BLaER1 (cell line): ENCODE results near the gene UBL4B.
A peak's percentile ranks its signal among the peaks of the same experiment; 100 is the strongest.

Experiments used
- H3K27ac ChIP-seq: shearing (Covaris generic); formaldehyde crosslinking; 2 replicates; pipeline ENCODE4 v1.8.1; 2022
- H3K27me3 ChIP-seq: shearing (Covaris generic); formaldehyde crosslinking; 2 replicates; pipeline ENCODE4 v1.8.1; 2022
- H3K36me3 ChIP-seq: shearing (Covaris generic); formaldehyde crosslinking; 2 replicates; pipeline ENCODE4 v1.8.1; 2022
- H3K4me1 ChIP-seq: shearing (Covaris generic); formaldehyde crosslinking; 2 replicates; pipeline ENCODE4 v1.8.1; 2022
- H3K4me2 ChIP-seq: shearing (Covaris generic); formaldehyde crosslinking; 2 replicates; pipeline ENCODE4 v1.8.1; 2022
- H3K4me3 ChIP-seq: shearing (Covaris generic); formaldehyde crosslinking; 2 replicates; pipeline ENCODE4 v1.8.1; 2022
- H3K9ac ChIP-seq: shearing (Covaris generic); formaldehyde crosslinking; 2 replicates; pipeline ENCODE4 v1.8.1; 2022
- H3K9me3 ChIP-seq: shearing (Covaris generic); formaldehyde crosslinking; 2 replicates; pipeline ENCODE4 v1.8.1; 2022
- H4K20me1 ChIP-seq: shearing (Covaris generic); formaldehyde crosslinking; 2 replicates; pipeline ENCODE4 v1.8.1; 2022
- Cebpa-rat ChIP-seq: shearing (Covaris generic); IDR thresholded peaks from 2 replicates; pipeline ENCODE4 v1.8.1; 2022

The UBL4B gene

GRCh38 chr1:110112656-110113055 lies 413 bp downstream of the UBL4B start:
- TF ChIP-seq Cebpa-rat = no peak
- Histone ChIP-seq H3K36me3 (no peaks in the 10 kb centered on the region), H3K27me3 (no peaks in the 10 kb centered on the region)

DNA sequence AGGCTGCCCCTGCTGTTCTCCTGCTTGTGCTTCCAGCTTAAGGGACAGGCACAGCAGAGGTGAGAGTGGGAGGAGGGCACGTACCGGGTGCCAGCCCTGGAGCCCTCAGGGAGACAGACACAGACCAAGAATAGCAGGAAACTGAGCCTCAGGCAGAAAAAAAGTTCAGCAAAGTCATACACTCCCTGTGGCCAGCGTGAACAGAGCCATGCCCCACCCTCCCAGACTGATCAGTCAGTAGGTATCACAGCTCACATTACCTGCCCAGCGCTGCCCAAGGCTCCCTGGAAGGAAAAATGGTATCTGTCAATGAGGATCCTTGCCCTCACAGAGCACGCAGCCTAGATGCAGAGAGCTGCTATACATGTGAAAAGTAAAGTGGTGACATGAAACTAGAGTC lies 1.3 kb downstream of the UBL4B start:
- Histone ChIP-seq H4K20me1 (no peaks in the 10 kb centered on the region), H3K27ac (no peak overlapping the region), H3K4me1 (no peaks in the 10 kb centered on the region), H3K4me3 (no peak overlapping the region), H3K4me2 (no peak overlapping the region; the same call in 1 of the 2 replicates), H3K9me3 (no peaks in the 10 kb centered on the region), H3K36me3 (no peaks in the 10 kb centered on the region), H3K9ac (no peak overlapping the region), H3K27me3 (no peaks in the 10 kb centered on the region)
- TF ChIP-seq Cebpa-rat = no peak

More at GRCh38 chr1:110112656-110113055, 413 bp downstream of the UBL4B start:
- H3K9ac ChIP-seq = no peak overlapping the region
- no peak overlapping the region for H3K4me2 ChIP-seq
- no peak overlapping the region for H3K27ac ChIP-seq
- no peaks in the 10 kb centered on the region for H4K20me1 ChIP-seq
- H3K4me3 ChIP-seq = no peak overlapping the region
- H3K9me3 ChIP-seq = no peaks in the 10 kb centered on the region
- no peaks in the 10 kb centered on the region for H3K4me1 ChIP-seq

- no peaks in the 10 kb centered on the region for H3K36me3 ChIP-seq
- no peak overlapping the region for H3K4me2 ChIP-seq
- H3K4me3 ChIP-seq = no peak overlapping the region
- H3K9me3 ChIP-seq = no peaks in the 10 kb centered on the region
- H3K27me3 ChIP-seq = no peaks in the 10 kb centered on the region
- no peaks in the 10 kb centered on the region for H4K20me1 ChIP-seq
- H3K9ac ChIP-seq = no peak overlapping the region
- no peaks in the 10 kb centered on the region for H3K4me1 ChIP-seq
- TF ChIP-seq Cebpa-rat = no peak
- H3K27ac ChIP-seq = no peak overlapping the region
Measured at GRCh38 chr1:110114173-110114572, 1.9 kb downstream of the UBL4B start.

DNA sequence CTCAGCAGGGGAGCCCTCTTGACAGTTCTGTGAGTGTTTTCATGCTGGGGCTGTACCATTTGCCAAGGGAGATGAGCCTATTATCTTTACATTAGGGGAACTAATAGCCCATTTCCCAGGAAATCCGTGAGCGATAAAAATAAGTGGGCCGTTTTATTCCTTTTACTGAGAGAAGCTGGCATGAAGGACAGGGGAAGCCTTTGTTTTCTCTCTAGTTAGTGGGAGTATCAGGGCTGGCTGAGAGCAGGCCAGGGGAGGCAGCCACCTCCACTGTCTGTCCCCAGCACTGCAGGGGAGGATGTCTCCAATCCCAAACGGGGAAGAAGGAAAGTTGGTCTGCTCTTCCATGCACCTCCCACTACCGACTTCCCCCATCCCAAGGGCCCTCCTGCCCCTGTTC lies 2.5 kb downstream of the UBL4B start:
- Histone ChIP-seq H3K27ac (no peak overlapping the region), H3K4me1 (peaks cover under 1% of the 10 kb centered on the region; the same call in 1 of the 2 replicates)

GRCh38 chr1:110118636-110119396 lies 6.6 kb downstream of the UBL4B start:
- H3K27me3 ChIP-seq = no peaks in the 10 kb centered on the region
- peaks cover 5% of the 10 kb centered on the region; the same call in 1 of the 2 replicates for H3K4me1 ChIP-seq
- H3K9ac ChIP-seq = no peak overlapping the region
- H3K9me3 ChIP-seq = peaks cover 18% of the 10 kb centered on the region
- no peak overlapping the region for H3K27ac ChIP-seq
- H3K36me3 ChIP-seq = no peaks in the 10 kb centered on the region
- H4K20me1 ChIP-seq = no peaks in the 10 kb centered on the region
- TF ChIP-seq Cebpa-rat = no peak
- H3K4me2 ChIP-seq = no peak overlapping the region
- H3K4me3 ChIP-seq = no peak overlapping the region

More for the DNA sequence above, 2.5 kb downstream of the UBL4B start:
- H3K4me2 ChIP-seq = no peak overlapping the region
- no peaks in the 10 kb centered on the region for H4K20me1 ChIP-seq
- no peak overlapping the region for H3K9ac ChIP-seq
- no peak for TF ChIP-seq Cebpa-rat
- H3K36me3 ChIP-seq = no peaks in the 10 kb centered on the region
- H3K9me3 ChIP-seq = no peaks in the 10 kb centered on the region
- no peaks in the 10 kb centered on the region for H3K27me3 ChIP-seq
- H3K4me3 ChIP-seq = no peak overlapping the region

GRCh38 chr1:110119843-110120242 lies 7.6 kb downstream of the UBL4B start:
- TF ChIP-seq Cebpa-rat = no peak
- H3K4me1 ChIP-seq = peaks cover 5% of the 10 kb centered on the region; the same call in 1 of the 2 replicates
- H4K20me1 ChIP-seq = no peaks in the 10 kb centered on the region
- no peak overlapping the region; the same call in 1 of the 2 replicates for H3K4me2 ChIP-seq
- no peak overlapping the region for H3K27ac ChIP-seq
- H3K9me3 ChIP-seq = peaks cover 26% of the 10 kb centered on the region
- no peak overlapping the region for H3K4me3 ChIP-seq
- H3K27me3 ChIP-seq = no peaks in the 10 kb centered on the region
- no peak overlapping the region for H3K9ac ChIP-seq
- H3K36me3 ChIP-seq = no peaks in the 10 kb centered on the region

GRCh38 chr1:110120960-110121561 lies 8.8 kb downstream of the UBL4B start:
- Histone ChIP-seq H3K36me3 (no peaks in the 10 kb centered on the region), H3K4me1 (peaks cover 5% of the 10 kb centered on the region; the same call in 1 of the 2 replicates), H3K4me3 (no peak overlapping the region), H3K27ac (no peak overlapping the region), H3K4me2 (no peak overlapping the region), H4K20me1 (no peaks in the 10 kb centered on the region), H3K27me3 (no peaks in the 10 kb centered on the region), H3K9ac (no peak overlapping the region), H3K9me3 (peaks cover 30% of the 10 kb centered on the region)
- no peak for TF ChIP-seq Cebpa-rat

- H3K9me3 ChIP-seq = peaks cover 38% of the 10 kb centered on the region
- H4K20me1 ChIP-seq = no peaks in the 10 kb centered on the region
- no peak overlapping the region for H3K4me2 ChIP-seq
- H3K9ac ChIP-seq = no peak overlapping the region
- no peak overlapping the region for H3K27ac ChIP-seq
- H3K36me3 ChIP-seq = no peaks in the 10 kb centered on the region
- no peak for TF ChIP-seq Cebpa-rat
- no peaks in the 10 kb centered on the region for H3K27me3 ChIP-seq
- peaks cover 11% of the 10 kb centered on the region for H3K4me1 ChIP-seq
- no peak overlapping the region for H3K4me3 ChIP-seq
Measured at GRCh38 chr1:110123224-110123623, 11.0 kb downstream of the UBL4B start.

GRCh38 chr1:110125810-110126209 lies 13.6 kb downstream of the UBL4B start:
- H3K4me2 ChIP-seq = no peak overlapping the region
- H3K9me3 ChIP-seq = peaks cover 34% of the 10 kb centered on the region
- H3K36me3 ChIP-seq = no peaks in the 10 kb centered on the region
- H3K4me1 ChIP-seq = peaks cover 25% of the 10 kb centered on the region
- H4K20me1 ChIP-seq = no peaks in the 10 kb centered on the region
- H3K27me3 ChIP-seq = peaks cover 25% of the 10 kb centered on the region
- no peak overlapping the region for H3K27ac ChIP-seq
- H3K4me3 ChIP-seq = no peak overlapping the region
- no peak overlapping the region for H3K9ac ChIP-seq
- no peak for TF ChIP-seq Cebpa-rat

DNA sequence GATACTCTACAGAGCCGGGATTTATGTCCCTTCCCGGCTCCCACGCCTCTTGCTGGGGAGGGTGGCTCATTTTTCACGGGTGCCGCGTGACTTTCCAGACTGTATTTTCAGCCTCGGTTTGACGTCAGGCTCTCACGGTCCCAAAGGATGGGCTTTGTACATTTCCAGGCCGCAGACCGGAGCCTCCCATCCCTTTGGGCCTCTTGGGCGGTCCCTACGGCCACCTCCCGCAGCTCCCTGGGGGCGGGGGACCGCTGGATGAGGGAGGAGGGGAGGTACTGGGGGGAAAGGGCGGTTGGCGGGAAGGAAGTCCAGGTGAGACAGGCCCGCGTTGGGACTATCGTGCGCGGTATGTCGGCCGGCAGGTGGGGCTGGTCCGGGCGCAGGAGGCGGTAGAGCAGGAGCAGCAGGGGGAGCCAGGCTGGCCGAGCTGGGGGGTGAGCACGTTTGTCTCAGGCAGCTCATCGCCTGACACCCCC lies 17.9 kb downstream of the UBL4B start:
- no peak for TF ChIP-seq Cebpa-rat
- peaks cover 42% of the 10 kb centered on the region for H3K4me1 ChIP-seq
- peaks cover 12% of the 10 kb centered on the region for H3K9me3 ChIP-seq
- H3K36me3 ChIP-seq = no peaks in the 10 kb centered on the region
- no peak overlapping the region for H3K27ac ChIP-seq
- peak overlapping the region; percentile 36; the same call in 1 of the 2 replicates for H3K4me3 ChIP-seq
- H3K4me2 ChIP-seq = peak overlapping the region; percentile 87
- H3K9ac ChIP-seq = no peak overlapping the region
- H3K27me3 ChIP-seq = peaks cover 30% of the 10 kb centered on the region
- H4K20me1 ChIP-seq = no peaks in the 10 kb centered on the region
